ENCODE results near the gene MAPK8IP1.

The MAPK8IP1 gene

GRCh38 chr11:45941285-45941684, 55.8 kb downstream of the MAPK8IP1 start:
- no peak overlapping the region for H3K4me3 Mint-ChIP-seq
- DNase-seq, result no peak
- peaks cover 3% of the 10 kb centered on the region for H3K4me1 Mint-ChIP-seq
- H3K27ac Mint-ChIP-seq, result no peak overlapping the region
- no peak for TF ChIP-seq CTCF (IDR thresholded peaks at IDR 0.05)
- peaks cover 65% of the 10 kb centered on the region for H3K36me3 Mint-ChIP-seq (ENCODE audit: low read depth)
- H3K27me3 Mint-ChIP-seq (ENCODE audit: low read depth, poor library complexity), result peaks cover 3% of the 10 kb centered on the region
- no peaks in the 10 kb centered on the region for H3K9me3 Mint-ChIP-seq

DNA sequence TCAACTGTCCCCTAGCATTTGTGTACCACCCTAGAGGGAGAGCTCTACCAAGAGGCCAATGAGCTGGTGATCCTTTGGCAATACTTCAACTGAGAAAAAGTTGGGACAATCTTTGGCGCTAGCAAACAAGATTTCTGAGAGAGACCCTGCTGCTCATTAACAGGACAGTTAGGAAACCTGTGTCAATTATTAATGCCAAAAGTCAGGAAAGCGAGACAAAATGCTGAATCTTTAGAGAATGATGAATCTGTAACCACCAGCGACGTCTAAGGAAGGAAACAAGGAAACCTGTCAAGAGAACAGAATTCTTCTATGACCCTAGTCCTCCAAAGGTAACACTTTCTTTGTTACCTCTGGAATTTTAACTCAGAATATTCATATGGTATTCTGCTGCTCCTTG, 56.9 kb downstream of the MAPK8IP1 start:
- no peak overlapping the region for H3K4me3 Mint-ChIP-seq
- H3K27me3 Mint-ChIP-seq (ENCODE audit: low read depth, poor library complexity), result peaks cover 3% of the 10 kb centered on the region
- H3K27ac Mint-ChIP-seq, result peak overlapping the region; percentile 17
- DNase-seq, result no peak
- H3K36me3 Mint-ChIP-seq (ENCODE audit: low read depth), result peaks cover 68% of the 10 kb centered on the region
- no peak for TF ChIP-seq CTCF (IDR thresholded peaks at IDR 0.05)
- peaks cover 3% of the 10 kb centered on the region for H3K4me1 Mint-ChIP-seq
- H3K9me3 Mint-ChIP-seq, result no peaks in the 10 kb centered on the region

DNA sequence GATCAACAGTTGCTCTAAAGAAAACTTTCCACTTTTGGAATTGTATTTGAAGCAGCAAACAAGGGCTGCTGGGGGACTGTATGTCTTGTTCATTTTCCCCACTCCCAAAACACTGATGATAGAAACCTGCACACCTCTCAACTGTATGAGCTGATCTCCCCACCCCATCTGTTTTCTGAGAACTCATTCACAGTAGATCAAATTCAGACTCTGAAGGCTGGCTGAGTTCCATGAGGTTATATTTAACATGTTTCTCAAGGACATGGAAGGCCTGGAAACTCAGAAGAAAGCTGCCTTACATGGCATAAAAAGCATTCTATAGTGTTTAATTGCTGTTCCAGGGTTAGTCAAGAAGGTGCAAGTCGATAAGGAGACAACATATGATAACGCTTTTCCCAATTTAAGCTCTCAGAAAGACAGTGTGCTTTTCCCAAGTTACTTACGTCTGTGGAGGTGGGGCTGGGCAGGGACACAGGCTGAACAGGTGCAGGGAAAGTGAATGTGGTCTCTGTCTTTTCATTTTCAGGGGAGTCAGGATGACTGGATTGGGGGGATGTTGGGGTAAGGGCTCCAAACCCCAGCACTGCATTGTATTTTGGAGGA, 60.0 kb downstream of the MAPK8IP1 start:
- Mint-ChIP-seq H3K27ac (peak overlapping the region; percentile 34), H3K4me3 (no peak overlapping the region), H3K9me3 (no peaks in the 10 kb centered on the region), H3K36me3 (ENCODE audit: low read depth) (peaks cover 85% of the 10 kb centered on the region), H3K27me3 (ENCODE audit: low read depth, poor library complexity) (peaks cover 3% of the 10 kb centered on the region), H3K4me1 (no peaks in the 10 kb centered on the region)
- no peak for TF ChIP-seq CTCF (IDR thresholded peaks at IDR 0.05)
- no peak for DNase-seq

DNA sequence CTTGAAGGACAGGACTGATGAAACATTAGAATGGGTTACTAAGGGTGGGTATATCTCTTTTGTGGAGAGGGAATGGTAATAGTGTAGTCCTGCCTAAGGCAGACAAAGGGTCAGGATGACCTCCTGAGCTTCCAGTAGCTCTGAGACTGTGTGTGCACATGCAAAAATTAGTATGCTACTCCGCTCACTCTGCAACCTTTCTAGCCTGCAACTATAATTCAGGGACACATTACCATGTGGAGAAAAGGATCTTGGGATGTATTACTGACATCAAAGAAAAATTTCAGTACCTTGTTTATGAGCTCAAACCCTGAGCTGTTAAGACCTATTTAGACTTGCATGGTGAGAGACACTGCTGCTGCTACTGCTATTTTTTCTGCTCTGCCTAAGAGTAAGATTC, 62.4 kb downstream of the MAPK8IP1 start:
- Mint-ChIP-seq H3K27me3 (ENCODE audit: low read depth, poor library complexity) (peaks cover 3% of the 10 kb centered on the region), H3K4me3 (no peak overlapping the region), H3K4me1 (no peaks in the 10 kb centered on the region), H3K36me3 (ENCODE audit: low read depth) (peaks cover 69% of the 10 kb centered on the region), H3K27ac (no peak overlapping the region), H3K9me3 (no peaks in the 10 kb centered on the region)
- DNase-seq, result no peak
- TF ChIP-seq CTCF (IDR thresholded peaks at IDR 0.05), result no peak

- H3K4me1 Mint-ChIP-seq, result no peaks in the 10 kb centered on the region
- H3K27me3 Mint-ChIP-seq (ENCODE audit: low read depth, poor library complexity), result peaks cover 3% of the 10 kb centered on the region
- peak overlapping the region; percentile 26 for H3K27ac Mint-ChIP-seq
- H3K36me3 Mint-ChIP-seq (ENCODE audit: low read depth), result peaks cover 69% of the 10 kb centered on the region
- no peak overlapping the region for H3K4me3 Mint-ChIP-seq
- DNase-seq, result no peak
- no peaks in the 10 kb centered on the region for H3K9me3 Mint-ChIP-seq
- TF ChIP-seq CTCF (IDR thresholded peaks at IDR 0.05), result no peak
Measured at GRCh38 chr11:45948356-45948755, 62.9 kb downstream of the MAPK8IP1 start.

DNA sequence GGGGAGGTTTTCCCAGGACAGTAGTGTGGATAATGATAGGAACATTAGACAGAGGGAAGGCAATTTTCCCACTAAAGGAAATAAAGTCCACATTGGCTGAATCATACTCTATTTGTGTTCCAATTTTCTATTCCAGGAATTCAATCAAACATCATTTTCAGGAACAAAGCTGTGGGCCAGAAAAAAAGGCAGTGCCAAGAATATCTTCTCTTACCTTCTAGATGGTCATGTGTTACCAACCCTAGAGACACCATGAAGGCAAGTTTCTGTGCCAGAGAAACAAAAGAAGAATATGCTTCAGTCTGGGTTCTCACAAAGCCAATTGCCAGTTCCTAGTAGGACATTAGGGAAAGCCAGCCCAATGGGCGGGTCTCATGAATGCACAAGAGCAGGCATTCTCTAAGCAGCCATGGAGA, 64.5 kb downstream of the MAPK8IP1 start:
- H3K27ac Mint-ChIP-seq, result no peak overlapping the region
- H3K4me1 Mint-ChIP-seq, result no peaks in the 10 kb centered on the region
- peaks cover 64% of the 10 kb centered on the region for H3K36me3 Mint-ChIP-seq (ENCODE audit: low read depth)
- no peaks in the 10 kb centered on the region for H3K9me3 Mint-ChIP-seq
- H3K27me3 Mint-ChIP-seq (ENCODE audit: low read depth, poor library complexity), result no peaks in the 10 kb centered on the region
- DNase-seq, result no peak
- H3K4me3 Mint-ChIP-seq, result no peak overlapping the region
- TF ChIP-seq CTCF (IDR thresholded peaks at IDR 0.05), result no peak

Data from nephron progenitor cell (in vitro differentiated cells).